CD14-positive monocyte (primary cell): ENCODE results near the gene ETFDH. TPM values are rescaled to one million over a fixed set of nuclear protein-coding genes. Genes with fewer than 3 reads are reported as not detected.

Experiments used
- DNase-seq, 3 donors: peaks; one replicate each; pipeline ENCODE4 v3.0.0-alpha.2; 2011 to 2022
- H2AFZ ChIP-seq: 2 replicates; pipeline ENCODE4 v1.6.0; 2012; ENCODE audit warnings: mild to moderate bottlenecking, low read depth, low read length, inconsistent platforms; ENCODE audit not compliant: insufficient read depth, poor library complexity, severe bottlenecking
- H3K27ac ChIP-seq, 2 donors: 1 replicate in 1 of 2; 2 replicates in 1 of 2; pipeline ENCODE4 v1.5.1; 2012 to 2013; ENCODE audit warnings: low read length in 2 of 2, control low read depth in 1 of 2, inconsistent platforms in 1 of 2, low read depth in 1 of 2, mild to moderate bottlenecking in 1 of 2
- H3K27me3 ChIP-seq, 2 donors: one replicate each; pipeline versions ENCODE4 v1.6.0 to v1.6.1; 2011 to 2013; ENCODE audit warnings: low read length in 2 of 2; ENCODE audit not compliant: control insufficient read depth in 2 of 2, insufficient read depth in 2 of 2
- H3K36me3 ChIP-seq, 2 donors: replicated peaks in 1 of 2; 1 replicate in 1 of 2; 2 replicates in 1 of 2; pipeline versions ENCODE4 v1.5.1 to v1.6.1; 2012 to 2013; ENCODE audit warnings: low read length in 2 of 2, control low read depth in 1 of 2, inconsistent platforms in 1 of 2, mild to moderate bottlenecking in 1 of 2; ENCODE audit not compliant: insufficient read depth in 2 of 2, control insufficient read depth in 1 of 2
- H3K4me1 ChIP-seq, 2 donors: 1 replicate in 1 of 2; 2 replicates in 1 of 2; pipeline versions ENCODE4 v1.5.1 to v1.6.1; 2012 to 2013; ENCODE audit warnings: low read length in 2 of 2, control low read depth in 1 of 2, inconsistent platforms in 1 of 2, mild to moderate bottlenecking in 1 of 2, moderate library complexity in 1 of 2; ENCODE audit not compliant: insufficient read depth in 2 of 2, control insufficient read depth in 1 of 2
- H3K4me2 ChIP-seq: replicated peaks from 2 replicates; pipeline ENCODE3; 2012; ENCODE audit warnings: low read length, moderate library complexity, mild to moderate bottlenecking; ENCODE audit not compliant: poor library complexity, severe bottlenecking; ENCODE audit errors: extremely low read depth
- H3K4me3 ChIP-seq, 3 experiments: fragments of 200-600 bp in 1 of 3; sonication (generic) in 1 of 3; replicated peaks in 1 of 3; 1 replicate in 2 of 3; 2 replicates in 1 of 3; pipeline ENCODE4 v1.5.1; 2011 to 2013; ENCODE audit warnings: low read length in 3 of 3, mild to moderate bottlenecking in 3 of 3, control low read depth in 2 of 3, low read depth in 2 of 3, inconsistent platforms in 1 of 3, moderate library complexity in 1 of 3
- H3K79me2 ChIP-seq: 2 replicates; pipeline ENCODE4 v1.6.0; 2012; ENCODE audit warnings: mild to moderate bottlenecking, control low read depth, inconsistent platforms, low read length, moderate library complexity; ENCODE audit not compliant: insufficient read depth
- H3K9ac ChIP-seq: 2 replicates; pipeline ENCODE4 v1.6.0; 2017; ENCODE audit warnings: low read length, mild to moderate bottlenecking; ENCODE audit not compliant: insufficient read depth, poor library complexity, severe bottlenecking
- H3K9me3 ChIP-seq, 2 donors: replicated peaks in 1 of 2; 1 replicate in 1 of 2; 2 replicates in 1 of 2; pipeline versions ENCODE4 v1.5.1 to v1.6.1; 2012 to 2013; ENCODE audit warnings: low read length in 2 of 2, control low read depth in 1 of 2; ENCODE audit not compliant: control insufficient read depth in 1 of 2, insufficient read depth in 1 of 2
- H4K20me1 ChIP-seq: 2 replicates; pipeline ENCODE4 v1.6.0; 2012; ENCODE audit warnings: mild to moderate bottlenecking, low read length, control low read depth, moderate library complexity; ENCODE audit not compliant: insufficient read depth
- H3K27ac Mint-ChIP-seq, 7 donors: one replicate each; pipeline ENCODE4 v1.8.0; 2020; ENCODE audit warnings: mild to moderate bottlenecking in 7 of 7, mixed read lengths in 7 of 7, moderate library complexity in 6 of 7, inconsistent platforms in 2 of 7
- H3K27me3 Mint-ChIP-seq, 3 donors: one replicate each; pipeline ENCODE4 v1.8.0; 2021 to 2022; ENCODE audit warnings: low read depth in 3 of 3, mild to moderate bottlenecking in 3 of 3, mixed read lengths in 3 of 3, moderate library complexity in 3 of 3, inconsistent platforms in 1 of 3
- H3K36me3 Mint-ChIP-seq, 2 donors: one replicate each; pipeline ENCODE4 v1.8.0; 2020; ENCODE audit warnings: mixed read lengths in 2 of 2, inconsistent platforms in 1 of 2, mild to moderate bottlenecking in 1 of 2
- H3K4me1 Mint-ChIP-seq: one replicate; pipeline ENCODE4 v1.8.0; 2020; ENCODE audit warnings: mild to moderate bottlenecking, mixed read lengths
- H3K4me3 Mint-ChIP-seq, 2 donors: one replicate each; pipeline ENCODE4 v1.8.0; 2020; ENCODE audit warnings: mild to moderate bottlenecking in 2 of 2, mixed read lengths in 2 of 2, moderate library complexity in 1 of 2
- H3K9me3 Mint-ChIP-seq, 7 donors: one replicate each; pipeline ENCODE4 v1.8.0; 2020 to 2022; ENCODE audit warnings: mixed read lengths in 7 of 7, mild to moderate bottlenecking in 6 of 7, moderate library complexity in 6 of 7, inconsistent platforms in 2 of 7
- CTCF ChIP-seq: fragments of 200-600 bp; IDR thresholded peaks from one replicate; pipeline ENCODE4 v1.8.0; 2022; ENCODE audit warnings: antibody characterized with exemption, mild to moderate bottlenecking
- WGBS: methylation state at CpG from one replicate; pipeline ENCODE4 v1.1.5; 2013; ENCODE audit warnings: missing lambda C conversion rate; ENCODE audit not compliant: insufficient coverage; 5-methylcytosine and 5-hydroxymethylcytosine counted together
- intact Hi-C, 2 donors: fragments of 100-400 bp; cut with micrococcal nuclease; formaldehyde crosslinking; loops; one replicate each; pipeline versions ENCODE4 v1.15.0 to v1.15.1; 2023
- polyA plus RNA-seq, 3 donors: library from polyadenylated mRNA; depleted of rRNA in 1 of 3; unstranded in 2 of 3; stranded (reverse) in 1 of 3; fragments of 300-500 nt in 2 of 3; fragments of >200 nt in 1 of 3; fragmentation: Illumina TruSeq in 2 of 3; gene quantifications; 1 replicate in 2 of 3; 2 replicates in 1 of 3; pipeline ENCODE4 v1.2.3, GENCODE V29; 2012 to 2021

Gene ETFDH
- polyA plus RNA-seq, 3 donors: 11.9 to 17.8 (median 16.8) TPM

DNA sequence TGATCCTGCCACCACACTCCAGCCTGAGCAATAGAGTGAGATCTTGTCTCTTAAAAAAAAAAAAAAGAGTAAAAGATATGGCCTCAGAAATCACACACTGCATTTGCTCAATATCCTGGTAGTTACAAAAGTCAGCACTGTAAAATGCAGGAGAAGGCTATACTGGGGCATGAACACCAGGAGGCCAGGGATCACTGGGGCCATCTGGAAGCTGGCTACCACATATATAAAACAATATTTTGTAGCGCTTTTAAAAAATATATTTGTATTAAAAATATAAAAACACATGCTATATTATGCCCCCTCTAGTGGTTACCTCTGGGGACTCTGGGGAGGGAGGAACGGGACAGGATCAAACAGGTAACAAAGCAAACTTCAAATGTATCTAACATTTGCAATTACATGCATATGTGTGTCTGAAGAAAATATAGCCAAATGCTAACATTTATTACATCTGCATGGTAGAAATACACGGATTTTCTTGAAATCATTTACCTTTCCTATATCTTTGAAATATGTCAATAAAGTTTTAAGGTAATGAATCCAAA is 4.4 kb upstream of the ETFDH start:
- Histone ChIP-seq H3K9me3 (no peaks in the 10 kb centered on the region), H3K27ac (no peak overlapping the region), H3K9ac (no peak overlapping the region), H3K4me1 (peaks cover 38 to 46% of the 10 kb centered on the region in 2 donors), H3K27me3 (no peaks in the 10 kb centered on the region), H3K79me2 (peaks cover 61% of the 10 kb centered on the region), H3K4me2 (no peak overlapping the region), H3K4me3 (no peak overlapping the region), H2AFZ (no peak overlapping the region), H3K36me3 (peaks cover 0 to 6% of the 10 kb centered on the region in 2 donors), H4K20me1 (no peaks in the 10 kb centered on the region)
- Mint-ChIP-seq H3K27me3 (no peaks in the 10 kb centered on the region), H3K36me3 (peaks cover 4 to 8% of the 10 kb centered on the region in 2 donors), H3K27ac (peak overlapping the region in 3 of 7 donors; percentile 38 to 49 (median 41)), H3K4me3 (no peak overlapping the region), H3K9me3 (peaks cover 0 to 2% (median 0%) of the 10 kb centered on the region in 7 donors), H3K4me1 (peaks cover 42% of the 10 kb centered on the region)
- intact Hi-C loops: no loop called here
- peak; percentile 45 to 68 (median 56) for DNase-seq
- no CpG with 5 or more reads among the region's 3 CpGs for WGBS
- peak; percentile 77 for TF ChIP-seq CTCF

DNA sequence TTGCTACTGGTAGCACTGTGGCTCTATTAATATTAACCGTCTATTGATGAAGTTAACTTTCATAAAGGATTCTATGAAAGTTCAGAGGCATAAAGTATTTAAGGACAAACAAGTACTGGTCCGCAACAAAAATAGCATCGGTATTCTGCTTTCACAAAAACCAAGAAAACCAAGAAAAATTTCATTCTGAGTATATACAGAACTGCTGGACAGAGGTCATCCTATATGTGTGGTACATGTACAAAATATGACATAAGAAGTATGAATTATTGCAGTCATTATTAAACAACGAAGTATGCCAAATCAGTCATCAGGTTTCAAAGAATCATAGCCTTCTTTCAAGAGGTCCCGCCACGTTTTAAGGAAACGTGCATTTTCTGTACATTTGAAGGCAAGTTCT is 2.8 kb upstream of the ETFDH start:
- no peaks in the 10 kb centered on the region for H3K9me3 ChIP-seq
- H3K27ac ChIP-seq: no peak overlapping the region
- H3K4me1 ChIP-seq: peaks cover 27 to 40% of the 10 kb centered on the region in 2 donors
- H2AFZ ChIP-seq: no peak overlapping the region
- peaks cover 0 to 6% of the 10 kb centered on the region in 2 donors for H3K36me3 ChIP-seq
- no peak overlapping the region for H3K4me3 ChIP-seq
- Mint-ChIP-seq H3K9me3 (peaks cover 0 to 2% (median 0%) of the 10 kb centered on the region in 7 donors), H3K4me3 (no peak overlapping the region), H3K27me3 (no peaks in the 10 kb centered on the region), H3K4me1 (peaks cover 33% of the 10 kb centered on the region), H3K27ac (no peak overlapping the region), H3K36me3 (peaks cover 4 to 8% of the 10 kb centered on the region in 2 donors)
- no peak for TF ChIP-seq CTCF
- H4K20me1 ChIP-seq: no peaks in the 10 kb centered on the region
- H3K27me3 ChIP-seq: no peaks in the 10 kb centered on the region
- WGBS: no CpG with 5 or more reads among the region's 7 CpGs
- no peak for DNase-seq
- intact Hi-C loops: no loop called here
- no peak overlapping the region for H3K4me2 ChIP-seq
- H3K9ac ChIP-seq: no peak overlapping the region
- H3K79me2 ChIP-seq: peaks cover 77% of the 10 kb centered on the region
